GM12872 (cell line): ENCODE measurements around the gene STYXL1.

Source experiments
- TF ChIP-seq, protein P1 (sequence below): IDR thresholded peaks from 3 replicates; pipeline ENCODE4 v1.5.1; 2011; ENCODE audit warnings: low read depth, mild to moderate bottlenecking, low read length, moderate library complexity; ENCODE audit not compliant: insufficient read depth

The STYXL1 gene

DNA sequence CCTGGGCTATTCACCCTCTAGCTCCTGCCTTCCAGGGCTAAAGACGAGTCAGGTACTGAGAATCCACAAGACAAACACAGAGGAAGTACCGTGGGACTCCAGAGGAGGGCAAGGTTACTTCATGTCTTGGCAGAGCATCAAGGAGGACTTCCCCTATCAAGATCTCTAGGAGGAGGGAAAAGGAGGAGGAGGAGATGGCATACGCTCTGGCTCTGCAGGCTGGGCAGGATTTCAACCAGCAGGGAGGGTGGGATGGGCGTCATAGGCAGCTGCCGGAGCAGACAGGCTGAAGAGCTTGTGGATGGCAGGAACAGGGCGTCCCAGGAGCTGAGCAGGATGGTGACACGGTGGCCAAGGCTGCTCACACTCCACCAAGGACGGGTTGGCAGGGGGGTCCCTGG lies 21.4 kb upstream of the STYXL1 start:
- TF ChIP-seq, protein P1, sequence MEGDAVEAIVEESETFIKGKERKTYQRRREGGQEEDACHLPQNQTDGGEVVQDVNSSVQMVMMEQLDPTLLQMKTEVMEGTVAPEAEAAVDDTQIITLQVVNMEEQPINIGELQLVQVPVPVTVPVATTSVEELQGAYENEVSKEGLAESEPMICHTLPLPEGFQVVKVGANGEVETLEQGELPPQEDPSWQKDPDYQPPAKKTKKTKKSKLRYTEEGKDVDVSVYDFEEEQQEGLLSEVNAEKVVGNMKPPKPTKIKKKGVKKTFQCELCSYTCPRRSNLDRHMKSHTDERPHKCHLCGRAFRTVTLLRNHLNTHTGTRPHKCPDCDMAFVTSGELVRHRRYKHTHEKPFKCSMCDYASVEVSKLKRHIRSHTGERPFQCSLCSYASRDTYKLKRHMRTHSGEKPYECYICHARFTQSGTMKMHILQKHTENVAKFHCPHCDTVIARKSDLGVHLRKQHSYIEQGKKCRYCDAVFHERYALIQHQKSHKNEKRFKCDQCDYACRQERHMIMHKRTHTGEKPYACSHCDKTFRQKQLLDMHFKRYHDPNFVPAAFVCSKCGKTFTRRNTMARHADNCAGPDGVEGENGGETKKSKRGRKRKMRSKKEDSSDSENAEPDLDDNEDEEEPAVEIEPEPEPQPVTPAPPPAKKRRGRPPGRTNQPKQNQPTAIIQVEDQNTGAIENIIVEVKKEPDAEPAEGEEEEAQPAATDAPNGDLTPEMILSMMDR: no peak

DNA sequence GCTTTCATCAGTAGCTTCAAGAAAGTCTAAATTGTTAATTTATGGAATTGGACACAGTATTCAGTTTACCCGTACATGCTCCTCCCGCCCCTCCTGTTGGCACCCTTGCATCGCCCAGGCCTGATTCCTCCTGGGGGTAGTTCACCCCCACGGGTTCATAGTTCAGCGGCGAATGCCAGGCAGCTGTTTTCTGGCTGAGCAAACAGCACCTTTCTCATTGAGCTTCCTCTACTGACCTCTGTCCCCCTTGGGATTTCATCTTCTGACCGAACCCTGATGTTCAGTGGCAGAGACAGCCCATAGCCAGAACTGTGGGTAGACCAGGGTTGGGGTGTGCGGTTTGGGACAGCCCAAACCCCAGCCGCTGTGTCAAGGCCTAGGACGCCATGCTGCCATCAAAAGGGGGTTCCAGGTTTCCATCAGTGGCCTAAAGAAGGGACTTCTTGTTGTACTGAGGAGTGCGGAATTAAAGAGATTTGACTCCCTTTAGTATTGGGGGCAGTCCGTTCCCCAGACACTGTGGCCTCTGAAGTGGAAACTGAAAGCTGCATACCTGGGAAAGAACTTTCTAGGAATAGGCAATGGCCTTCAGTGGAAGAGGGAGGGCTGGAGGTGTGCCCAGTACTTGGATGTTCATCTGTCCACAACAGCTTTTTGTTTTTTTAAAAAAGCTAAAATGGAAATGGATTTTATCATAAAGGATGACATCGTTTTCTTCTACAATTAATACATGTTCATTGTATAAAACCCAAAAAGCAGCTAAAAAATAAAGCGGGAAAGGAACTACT lies 19.1 kb upstream of the STYXL1 start:
- TF ChIP-seq, protein P1: no peak

DNA sequence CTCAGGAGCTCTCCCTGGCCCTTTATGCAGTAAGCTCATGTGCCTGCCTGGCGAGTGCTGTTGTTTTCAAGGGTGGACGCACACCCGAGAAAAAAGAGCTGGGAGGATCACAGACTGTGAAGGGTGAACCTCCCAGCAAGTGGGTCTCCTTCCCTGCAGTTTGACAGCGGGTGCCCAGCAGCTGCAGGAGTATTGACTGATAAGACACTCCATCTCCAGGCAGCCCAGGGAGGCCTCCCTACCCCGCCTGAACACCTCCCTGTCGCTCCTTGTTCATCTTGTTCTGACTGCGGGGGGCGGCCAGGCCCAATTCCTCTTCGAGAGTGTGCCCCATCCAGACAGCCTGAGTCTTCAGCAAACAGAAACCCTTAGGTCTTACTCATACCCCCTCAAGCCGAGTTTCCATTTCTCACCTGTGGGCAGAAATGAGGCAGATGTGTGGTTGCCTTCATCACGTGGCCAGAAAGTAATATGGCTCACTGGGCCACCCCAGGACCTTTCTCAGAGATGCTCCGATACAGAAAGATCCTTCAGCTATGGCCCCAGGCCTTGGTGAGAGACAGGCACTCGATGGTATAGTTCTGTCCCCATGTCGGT lies 17.3 kb upstream of the STYXL1 start:
- TF ChIP-seq, protein P1: no peak

DNA sequence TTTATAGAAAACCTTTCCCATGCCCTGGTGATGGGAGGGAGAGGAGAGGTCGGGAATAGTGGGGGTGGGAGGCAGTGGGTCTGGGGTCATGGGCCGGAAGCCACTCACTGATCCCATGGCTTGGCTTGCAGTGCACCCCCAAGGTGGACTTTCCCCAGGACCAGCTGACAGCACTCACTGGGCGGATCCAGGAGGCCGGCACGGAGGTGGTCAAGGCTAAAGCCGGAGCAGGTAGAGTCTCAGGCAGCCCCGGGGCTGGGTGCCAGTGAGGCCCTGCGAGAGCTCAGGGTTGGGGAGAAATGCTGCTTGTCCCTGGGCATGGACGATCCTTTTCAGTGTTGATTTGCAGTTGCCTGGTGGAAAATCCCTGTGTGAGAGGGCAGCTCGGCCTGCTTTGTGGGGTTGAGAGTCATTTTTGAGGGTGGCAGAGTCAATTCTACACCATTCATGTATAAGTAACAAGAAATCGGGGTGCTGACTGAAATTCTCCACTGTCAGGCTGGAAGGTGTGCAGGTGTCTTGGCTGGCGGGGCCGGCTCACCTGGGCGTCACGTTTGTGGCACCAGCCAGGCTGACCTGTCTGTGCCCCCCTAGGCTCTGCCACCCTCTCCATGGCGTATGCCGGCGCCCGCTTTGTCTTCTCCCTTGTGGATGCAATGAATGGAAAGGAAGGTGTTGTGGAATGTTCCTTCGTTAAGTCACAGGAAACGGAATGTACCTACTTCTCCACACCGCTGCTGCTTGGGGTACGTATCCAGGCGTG lies 16.6 kb upstream of the STYXL1 start:
- TF ChIP-seq, protein P1: no peak

DNA sequence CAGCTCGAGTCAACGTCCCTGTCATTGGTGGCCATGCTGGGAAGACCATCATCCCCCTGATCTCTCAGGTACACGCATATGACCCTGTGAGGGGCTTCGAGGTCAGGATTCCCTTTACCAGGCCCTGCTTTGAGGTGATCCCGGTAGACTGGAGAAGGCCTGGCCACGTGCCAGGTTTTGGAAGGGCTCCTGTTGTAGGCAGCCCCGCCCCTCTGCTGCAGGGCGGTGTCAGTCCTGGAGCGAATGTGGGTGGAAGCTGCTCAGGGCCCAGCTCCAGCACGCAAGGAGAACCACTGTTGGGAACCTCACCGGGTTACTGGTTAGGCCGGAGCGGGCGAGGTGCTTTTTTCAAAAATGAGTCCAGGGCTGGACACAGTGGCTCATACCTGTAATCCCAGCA lies 15.7 kb upstream of the STYXL1 start:
- TF ChIP-seq, protein P1: no peak

DNA sequence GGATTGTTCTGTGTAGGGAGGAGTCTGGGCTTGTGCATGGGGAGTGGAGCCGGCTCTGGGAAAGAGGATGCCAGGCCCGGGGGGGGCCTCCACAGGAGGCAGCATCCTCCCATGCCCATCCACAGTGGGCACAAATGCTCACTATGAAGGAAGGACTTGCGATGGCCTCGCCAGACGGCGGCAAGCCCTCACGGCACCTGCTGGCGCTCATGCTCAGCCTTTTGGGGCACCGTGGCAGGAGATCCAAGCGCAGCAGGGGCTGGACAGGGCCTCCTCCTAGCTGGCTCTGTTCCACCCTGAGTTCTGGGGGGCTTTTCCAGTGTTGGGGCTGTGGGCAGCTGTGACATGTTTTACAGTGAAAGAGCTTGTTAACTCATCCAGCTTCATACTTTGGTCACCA lies 15.3 kb upstream of the STYXL1 start:
- TF ChIP-seq, protein P1: no peak

DNA sequence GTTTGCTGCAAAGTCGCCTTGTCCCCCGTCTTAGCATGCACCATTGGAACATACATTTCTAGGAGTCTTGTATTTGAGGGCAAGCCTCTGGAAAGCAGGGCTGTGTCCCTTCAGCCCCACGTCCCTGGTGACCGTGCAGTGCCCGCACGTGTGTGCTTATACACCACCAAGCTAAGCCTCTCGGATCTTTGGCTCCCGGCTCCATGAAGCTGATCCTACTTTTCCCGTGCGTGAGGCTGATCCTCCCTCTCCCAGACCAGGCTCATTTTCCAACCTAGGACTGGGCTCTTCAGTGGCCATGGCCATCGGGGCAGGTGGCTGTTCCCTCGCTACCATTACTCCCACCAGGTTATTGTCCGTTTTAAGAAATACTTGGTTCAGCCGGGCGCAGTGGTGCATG lies 14.5 kb upstream of the STYXL1 start:
- TF ChIP-seq, protein P1: no peak
